Glutamatergic neuron (in vitro differentiated cells): ENCODE results near the gene MLLT11. TPM values are rescaled to one million over a fixed set of nuclear protein-coding genes. Genes with fewer than 3 reads are reported as not detected.

ENCODE experiments used
- DNase-seq: peaks from one replicate; pipeline ENCODE4 v3.0.0; 2022
- H3K27ac Mint-ChIP-seq: one replicate; pipeline ENCODE4 v1.8.0; 2020; ENCODE audit warnings: mild to moderate bottlenecking, mixed read lengths, inconsistent platforms; ENCODE audit not compliant: unreplicated experiment
- H3K27me3 Mint-ChIP-seq: one replicate; pipeline ENCODE4 v1.8.0; 2020; ENCODE audit warnings: mild to moderate bottlenecking, moderate library complexity, mixed read lengths, inconsistent platforms; ENCODE audit not compliant: unreplicated experiment
- H3K36me3 Mint-ChIP-seq: one replicate; pipeline ENCODE4 v1.8.0; 2020; ENCODE audit warnings: mild to moderate bottlenecking, mixed read lengths, inconsistent platforms; ENCODE audit not compliant: unreplicated experiment
- H3K4me1 Mint-ChIP-seq: one replicate; pipeline ENCODE4 v1.8.0; 2020; ENCODE audit warnings: mild to moderate bottlenecking, low read depth, mixed read lengths, inconsistent platforms; ENCODE audit not compliant: unreplicated experiment
- H3K4me3 Mint-ChIP-seq: one replicate; pipeline ENCODE4 v1.8.0; 2020; ENCODE audit warnings: mild to moderate bottlenecking, mixed read lengths, inconsistent platforms; ENCODE audit not compliant: unreplicated experiment
- H3K9me3 Mint-ChIP-seq: one replicate; pipeline ENCODE4 v1.8.0; 2020; ENCODE audit warnings: mild to moderate bottlenecking, moderate library complexity, mixed read lengths, inconsistent platforms; ENCODE audit not compliant: unreplicated experiment
- CTCF ChIP-seq: fragments of 200-600 bp; sonication (generic); IDR thresholded peaks from one replicate; pipeline ENCODE4 v1.5.0; 2021; ENCODE audit not compliant: partially characterized antibody, unreplicated experiment
- total RNA-seq: library from RNA; stranded (reverse); fragmentation: NEBNext Ultra II Directional; extraction: Animal tissue kit (Norgen Biotek cat#: 25700); gene quantifications from one replicate; pipeline ENCODE4 v1.2.1, GENCODE V29; 2021; ENCODE audit not compliant: unreplicated experiment

The MLLT11 gene
- total RNA-seq, 1 donor from 2014 or later, result 504 TPM

GRCh38 chr1:151024540-151025146 lies 35.6 kb upstream of the MLLT11 start:
- no peak overlapping the region for H3K4me3 Mint-ChIP-seq
- H3K4me1 Mint-ChIP-seq, result no peaks in the 10 kb centered on the region
- DNase-seq, result peak; percentile 85
- no peaks in the 10 kb centered on the region for H3K36me3 Mint-ChIP-seq
- no peaks in the 10 kb centered on the region for H3K9me3 Mint-ChIP-seq
- H3K27me3 Mint-ChIP-seq, result no peaks in the 10 kb centered on the region
- TF ChIP-seq CTCF, result peak; percentile 55
- no peak overlapping the region for H3K27ac Mint-ChIP-seq

GRCh38 chr1:151026460-151026859 lies 33.7 kb upstream of the MLLT11 start:
- no peak for DNase-seq
- no peaks in the 10 kb centered on the region for H3K9me3 Mint-ChIP-seq
- no peak for TF ChIP-seq CTCF
- no peak overlapping the region for H3K27ac Mint-ChIP-seq
- no peaks in the 10 kb centered on the region for H3K4me1 Mint-ChIP-seq
- no peaks in the 10 kb centered on the region for H3K36me3 Mint-ChIP-seq
- no peaks in the 10 kb centered on the region for H3K27me3 Mint-ChIP-seq
- H3K4me3 Mint-ChIP-seq, result no peak overlapping the region

GRCh38 chr1:151032164-151032563 lies 28.0 kb upstream of the MLLT11 start:
- no peak for DNase-seq
- Mint-ChIP-seq H3K4me1 (no peaks in the 10 kb centered on the region), H3K9me3 (no peaks in the 10 kb centered on the region), H3K36me3 (no peaks in the 10 kb centered on the region), H3K4me3 (no peak overlapping the region), H3K27ac (no peak overlapping the region), H3K27me3 (no peaks in the 10 kb centered on the region)
- no peak for TF ChIP-seq CTCF

- DNase-seq, result no peak
- TF ChIP-seq CTCF, result no peak
- H3K36me3 Mint-ChIP-seq, result no peaks in the 10 kb centered on the region
- no peaks in the 10 kb centered on the region for H3K27me3 Mint-ChIP-seq
- H3K4me1 Mint-ChIP-seq, result no peaks in the 10 kb centered on the region
- no peaks in the 10 kb centered on the region for H3K9me3 Mint-ChIP-seq
- no peak overlapping the region for H3K4me3 Mint-ChIP-seq
- no peak overlapping the region for H3K27ac Mint-ChIP-seq
Measured at GRCh38 chr1:151035167-151035566, 25.0 kb upstream of the MLLT11 start.

GRCh38 chr1:151036356-151036755 lies 23.8 kb upstream of the MLLT11 start, which contains the start of gene BNIPL:
TSS of gene BNIPL (plus strand) at chr1:151036586. CDS start at chr1:151036726, 140 bp downstream.
- H3K36me3 Mint-ChIP-seq, result no peaks in the 10 kb centered on the region
- no peak for DNase-seq
- no peaks in the 10 kb centered on the region for H3K9me3 Mint-ChIP-seq
- no peak within 1 kb of the TSS for H3K27ac Mint-ChIP-seq
- no peaks in the 10 kb centered on the region for H3K4me1 Mint-ChIP-seq
- no peaks in the 10 kb centered on the region for H3K27me3 Mint-ChIP-seq
- H3K4me3 Mint-ChIP-seq, result no peak within 1 kb of the TSS
- no peak for TF ChIP-seq CTCF
